Hindlimb muscle (tissue), 1 donor: ENCODE measurements around the gene CEP112. TPM values are rescaled to one million over a fixed set of nuclear protein-coding genes. Genes with fewer than 3 reads are reported as not detected.

Source experiments
- DNase-seq: peaks from one replicate; pipeline ENCODE4 v3.0.0-alpha.2; 2013
- polyA plus RNA-seq: library from polyadenylated mRNA; unstranded; fragments of 120-200 nt; gene quantifications from one replicate; pipeline ENCODE4 v1.2.1, GENCODE V29; 2013; ENCODE audit not compliant: insufficient read length

The CEP112 gene
- polyA plus RNA-seq, 1 donor = 14.8 TPM

GRCh38 chr17:65586899-65587298, 605.0 kb downstream of the CEP112 start:
- no peak for DNase-seq

Other genes with a start within 250 kb of the CEP112 start
- gene APOH, start 37.3 kb upstream of the CEP112 start, polyA plus RNA-seq = not detected
- 2.9 TPM for gene PRKCA, start 110.5 kb upstream of the CEP112 start, polyA plus RNA-seq